Measurements from ENCODE around the gene PKD2L1.

GRCh38 chr10:100339236-100339635 is 9.2 kb upstream of the PKD2L1 start:
- no peak for TF ChIP-seq EZH2phosphoT487 (conservative IDR thresholded peaks at IDR 0.05; ENCODE audit: low read length)
- TF ChIP-seq, protein P1, sequence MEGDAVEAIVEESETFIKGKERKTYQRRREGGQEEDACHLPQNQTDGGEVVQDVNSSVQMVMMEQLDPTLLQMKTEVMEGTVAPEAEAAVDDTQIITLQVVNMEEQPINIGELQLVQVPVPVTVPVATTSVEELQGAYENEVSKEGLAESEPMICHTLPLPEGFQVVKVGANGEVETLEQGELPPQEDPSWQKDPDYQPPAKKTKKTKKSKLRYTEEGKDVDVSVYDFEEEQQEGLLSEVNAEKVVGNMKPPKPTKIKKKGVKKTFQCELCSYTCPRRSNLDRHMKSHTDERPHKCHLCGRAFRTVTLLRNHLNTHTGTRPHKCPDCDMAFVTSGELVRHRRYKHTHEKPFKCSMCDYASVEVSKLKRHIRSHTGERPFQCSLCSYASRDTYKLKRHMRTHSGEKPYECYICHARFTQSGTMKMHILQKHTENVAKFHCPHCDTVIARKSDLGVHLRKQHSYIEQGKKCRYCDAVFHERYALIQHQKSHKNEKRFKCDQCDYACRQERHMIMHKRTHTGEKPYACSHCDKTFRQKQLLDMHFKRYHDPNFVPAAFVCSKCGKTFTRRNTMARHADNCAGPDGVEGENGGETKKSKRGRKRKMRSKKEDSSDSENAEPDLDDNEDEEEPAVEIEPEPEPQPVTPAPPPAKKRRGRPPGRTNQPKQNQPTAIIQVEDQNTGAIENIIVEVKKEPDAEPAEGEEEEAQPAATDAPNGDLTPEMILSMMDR (IDR thresholded peaks at IDR 0.05; ENCODE audit: insufficient read depth, low read length, poor library complexity, severe bottlenecking), result no peak
